Fibroblast of villous mesenchyme (primary cell): ENCODE measurements around the gene TAS1R1. TPM values are rescaled to one million over a fixed set of nuclear protein-coding genes. Genes with fewer than 3 reads are reported as not detected.

ENCODE experiments used
- DNase-seq: peaks from one replicate; pipeline ENCODE4 v3.0.0-alpha.2; 2010; ENCODE audit warnings: low read depth
- H3K4me3 ChIP-seq: 2 replicates; pipeline ENCODE4 v1.5.1; 2011; ENCODE audit warnings: low read depth, mild to moderate bottlenecking, low read length
- total RNA-seq: library from RNA; depleted of rRNA; stranded (reverse); fragments of >200 nt; gene quantifications from 2 replicates; pipeline ENCODE4 v1.2.3, GENCODE V29; 2012
- TF ChIP-seq, protein P1 (sequence below): IDR thresholded peaks from 2 replicates; pipeline ENCODE4 v1.5.1; 2012; ENCODE audit warnings: low read depth, mild to moderate bottlenecking, low read length; ENCODE audit not compliant: insufficient read depth

TAS1R1 gene
- total RNA-seq, 1 donor = not detected

GRCh38 chr1:6585081-6585722 lies 30.1 kb downstream of the TAS1R1 start:
- TF ChIP-seq, protein P1, sequence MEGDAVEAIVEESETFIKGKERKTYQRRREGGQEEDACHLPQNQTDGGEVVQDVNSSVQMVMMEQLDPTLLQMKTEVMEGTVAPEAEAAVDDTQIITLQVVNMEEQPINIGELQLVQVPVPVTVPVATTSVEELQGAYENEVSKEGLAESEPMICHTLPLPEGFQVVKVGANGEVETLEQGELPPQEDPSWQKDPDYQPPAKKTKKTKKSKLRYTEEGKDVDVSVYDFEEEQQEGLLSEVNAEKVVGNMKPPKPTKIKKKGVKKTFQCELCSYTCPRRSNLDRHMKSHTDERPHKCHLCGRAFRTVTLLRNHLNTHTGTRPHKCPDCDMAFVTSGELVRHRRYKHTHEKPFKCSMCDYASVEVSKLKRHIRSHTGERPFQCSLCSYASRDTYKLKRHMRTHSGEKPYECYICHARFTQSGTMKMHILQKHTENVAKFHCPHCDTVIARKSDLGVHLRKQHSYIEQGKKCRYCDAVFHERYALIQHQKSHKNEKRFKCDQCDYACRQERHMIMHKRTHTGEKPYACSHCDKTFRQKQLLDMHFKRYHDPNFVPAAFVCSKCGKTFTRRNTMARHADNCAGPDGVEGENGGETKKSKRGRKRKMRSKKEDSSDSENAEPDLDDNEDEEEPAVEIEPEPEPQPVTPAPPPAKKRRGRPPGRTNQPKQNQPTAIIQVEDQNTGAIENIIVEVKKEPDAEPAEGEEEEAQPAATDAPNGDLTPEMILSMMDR = no peak
- DNase-seq = no peak
- H3K4me3 ChIP-seq = no peak overlapping the region

DNA sequence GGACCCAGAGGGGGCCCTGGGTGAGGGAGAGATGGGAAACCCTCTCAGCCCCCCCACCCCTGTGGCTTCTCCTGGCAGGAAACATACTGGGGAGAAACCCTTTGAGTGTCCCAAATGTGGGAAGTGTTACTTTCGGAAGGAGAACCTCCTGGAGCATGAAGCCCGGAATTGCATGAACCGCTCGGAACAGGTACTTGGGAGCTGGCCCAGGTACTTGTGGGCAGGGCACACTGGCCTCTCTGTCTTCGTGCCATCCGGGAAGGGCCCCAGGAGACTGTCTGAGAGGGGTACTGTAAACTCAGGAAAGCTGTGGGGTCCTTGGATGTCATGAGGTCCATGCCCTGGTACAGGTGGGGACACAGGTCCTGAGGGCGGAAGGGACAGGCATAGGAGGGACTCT lies 30.7 kb downstream of the TAS1R1 start:
- TF ChIP-seq, protein P1 = no peak
- H3K4me3 ChIP-seq = no peak overlapping the region
- no peak for DNase-seq

GRCh38 chr1:6586404-6586816 lies 31.3 kb downstream of the TAS1R1 start:
- H3K4me3 ChIP-seq = no peak overlapping the region
- no peak for DNase-seq
- TF ChIP-seq, protein P1 = no peak

DNA sequence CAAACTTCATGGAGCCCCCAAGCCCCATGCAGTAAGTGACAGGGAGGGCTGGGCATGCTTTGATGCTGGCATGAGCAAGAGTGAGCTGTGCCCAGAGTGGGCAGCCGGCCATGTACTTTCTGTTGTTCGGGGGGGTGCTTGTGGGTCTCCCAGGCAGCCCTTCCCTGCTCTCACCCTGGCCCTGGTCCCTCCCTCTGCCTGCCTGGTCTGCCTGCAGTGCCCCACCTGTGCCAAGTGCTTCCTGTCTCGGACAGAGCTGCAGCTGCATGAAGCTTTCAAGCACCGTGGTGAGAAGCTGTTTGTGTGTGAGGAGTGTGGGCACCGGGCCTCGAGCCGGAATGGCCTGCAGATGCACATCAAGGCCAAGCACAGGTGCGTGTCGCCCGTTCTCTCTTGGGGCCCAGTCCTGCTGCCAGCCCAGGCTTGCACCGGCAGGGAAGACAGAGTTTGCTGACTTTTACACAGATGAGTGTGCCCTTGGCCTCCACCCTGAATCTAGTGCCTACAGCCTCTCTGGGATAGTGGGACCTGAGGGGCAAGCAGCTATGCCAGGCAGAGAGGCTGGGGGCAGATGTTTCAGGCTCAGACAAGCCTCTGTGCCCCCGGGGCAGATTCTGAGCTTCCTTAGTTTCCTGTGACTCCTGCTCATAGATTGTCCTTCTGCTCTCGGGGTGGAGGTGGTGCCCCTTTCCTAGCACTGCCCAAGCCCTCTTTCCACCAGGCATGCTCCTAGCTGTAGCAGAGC lies 32.3 kb downstream of the TAS1R1 start:
- DNase-seq = no peak
- H3K4me3 ChIP-seq = no peak overlapping the region
- TF ChIP-seq, protein P1 = no peak

- DNase-seq = no peak
- no peak overlapping the region for H3K4me3 ChIP-seq
- TF ChIP-seq, protein P1 = no peak
These were observed 33.2 kb downstream of the TAS1R1 start for GRCh38 chr1:6588128-6588892.

- DNase-seq = no peak
- H3K4me3 ChIP-seq = no peak overlapping the region
- TF ChIP-seq, protein P1 = no peak
These were observed 33.9 kb downstream of the TAS1R1 start for GRCh38 chr1:6588893-6589520.
